NB4 (cell line): ENCODE measurements around the gene C19orf85.

Experiments
- POLR2A ChIP-seq: IDR thresholded peaks from 2 replicates; pipeline ENCODE4 v1.6.1; 2011; ENCODE audit warnings: mild to moderate bottlenecking; ENCODE audit not compliant: insufficient read length; ENCODE audit errors: extremely low read depth
- TF ChIP-seq, protein P1 (sequence below): IDR thresholded peaks from one replicate; pipeline ENCODE4 v1.5.1; 2012; ENCODE audit warnings: low read depth, low read length

DNA sequence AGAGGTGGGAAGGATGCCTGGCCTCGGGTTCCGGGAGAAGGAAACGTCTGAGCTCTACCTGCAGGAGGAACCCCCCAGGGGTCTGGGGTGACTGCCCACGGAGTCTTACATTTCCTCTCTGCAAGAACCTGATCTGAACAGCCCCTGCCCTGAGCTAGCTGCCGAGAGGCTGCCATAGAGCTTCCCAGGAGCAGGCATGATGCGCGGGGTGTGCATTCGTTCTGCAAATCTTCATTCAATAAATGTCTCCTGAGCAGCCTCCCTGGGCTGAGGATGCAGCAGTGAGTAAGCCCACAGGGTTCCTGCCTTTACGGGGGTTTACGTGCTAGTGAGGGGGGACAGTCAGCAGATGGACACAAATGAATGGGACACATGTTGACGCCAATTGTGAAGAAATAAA, 19.9 kb downstream of the C19orf85 start:
- TF ChIP-seq, protein P1, sequence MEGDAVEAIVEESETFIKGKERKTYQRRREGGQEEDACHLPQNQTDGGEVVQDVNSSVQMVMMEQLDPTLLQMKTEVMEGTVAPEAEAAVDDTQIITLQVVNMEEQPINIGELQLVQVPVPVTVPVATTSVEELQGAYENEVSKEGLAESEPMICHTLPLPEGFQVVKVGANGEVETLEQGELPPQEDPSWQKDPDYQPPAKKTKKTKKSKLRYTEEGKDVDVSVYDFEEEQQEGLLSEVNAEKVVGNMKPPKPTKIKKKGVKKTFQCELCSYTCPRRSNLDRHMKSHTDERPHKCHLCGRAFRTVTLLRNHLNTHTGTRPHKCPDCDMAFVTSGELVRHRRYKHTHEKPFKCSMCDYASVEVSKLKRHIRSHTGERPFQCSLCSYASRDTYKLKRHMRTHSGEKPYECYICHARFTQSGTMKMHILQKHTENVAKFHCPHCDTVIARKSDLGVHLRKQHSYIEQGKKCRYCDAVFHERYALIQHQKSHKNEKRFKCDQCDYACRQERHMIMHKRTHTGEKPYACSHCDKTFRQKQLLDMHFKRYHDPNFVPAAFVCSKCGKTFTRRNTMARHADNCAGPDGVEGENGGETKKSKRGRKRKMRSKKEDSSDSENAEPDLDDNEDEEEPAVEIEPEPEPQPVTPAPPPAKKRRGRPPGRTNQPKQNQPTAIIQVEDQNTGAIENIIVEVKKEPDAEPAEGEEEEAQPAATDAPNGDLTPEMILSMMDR, result no peak
- no peak for TF ChIP-seq POLR2A
